Activated naive CD4-positive, alpha-beta T cell treated with anti-CD3 and anti-CD28 coated beads, Interleukin-2, amount 50 U/mL, for 24 hours (primary cell): Measurements from ENCODE around the gene MPV17.

Source experiments
- H3K27ac Mint-ChIP-seq: one replicate; pipeline ENCODE4 v1.8.0; 2021; ENCODE audit warnings: mild to moderate bottlenecking, mixed read lengths
- H3K27me3 Mint-ChIP-seq: one replicate; pipeline ENCODE4 v1.8.0; 2021; ENCODE audit warnings: mixed read lengths
- H3K36me3 Mint-ChIP-seq: one replicate; pipeline ENCODE4 v1.8.0; 2021; ENCODE audit warnings: mixed read lengths
- H3K4me1 Mint-ChIP-seq: one replicate; pipeline ENCODE4 v1.8.0; 2021; ENCODE audit warnings: mixed read lengths
- H3K4me3 Mint-ChIP-seq: one replicate; pipeline ENCODE4 v1.8.0; 2021; ENCODE audit warnings: mild to moderate bottlenecking, mixed read lengths
- H3K9me3 Mint-ChIP-seq: one replicate; pipeline ENCODE4 v1.8.0; 2021; ENCODE audit warnings: mixed read lengths

The MPV17 gene

GRCh38 chr2:27265536-27265870 is 57.4 kb downstream of the MPV17 start:
- Mint-ChIP-seq H3K4me1 (peaks cover 28% of the 10 kb centered on the region), H3K27ac (no peak overlapping the region), H3K4me3 (peak overlapping the region; percentile 59)

GRCh38 chr2:27264753-27265535 is 58.0 kb downstream of the MPV17 start:
- peaks cover 32% of the 10 kb centered on the region for H3K27me3 Mint-ChIP-seq
- H3K4me3 Mint-ChIP-seq: peak overlapping the region; percentile 71
- no peaks in the 10 kb centered on the region for H3K36me3 Mint-ChIP-seq
- peaks cover 28% of the 10 kb centered on the region for H3K4me1 Mint-ChIP-seq
- H3K9me3 Mint-ChIP-seq: no peaks in the 10 kb centered on the region
- H3K27ac Mint-ChIP-seq: no peak overlapping the region

More at GRCh38 chr2:27265536-27265870, 57.4 kb downstream of the MPV17 start:
- Mint-ChIP-seq H3K9me3 (no peaks in the 10 kb centered on the region), H3K36me3 (no peaks in the 10 kb centered on the region), H3K27me3 (peaks cover 27% of the 10 kb centered on the region)

- H3K9me3 Mint-ChIP-seq: no peaks in the 10 kb centered on the region
- H3K27me3 Mint-ChIP-seq: peaks cover 37% of the 10 kb centered on the region
- no peak overlapping the region for H3K27ac Mint-ChIP-seq
- H3K4me3 Mint-ChIP-seq: peak overlapping the region; percentile 87
- H3K36me3 Mint-ChIP-seq: no peaks in the 10 kb centered on the region
- peaks cover 28% of the 10 kb centered on the region for H3K4me1 Mint-ChIP-seq
Measured at GRCh38 chr2:27264253-27264752, 58.6 kb downstream of the MPV17 start.

GRCh38 chr2:27263287-27264252 is 59.3 kb downstream of the MPV17 start:
- Mint-ChIP-seq H3K27me3 (peaks cover 40% of the 10 kb centered on the region), H3K4me3 (peak overlapping the region; percentile 87), H3K4me1 (peaks cover 28% of the 10 kb centered on the region), H3K27ac (no peak overlapping the region), H3K9me3 (no peaks in the 10 kb centered on the region), H3K36me3 (no peaks in the 10 kb centered on the region)

- peak within 1 kb of the TSS; percentile 87 for H3K4me3 Mint-ChIP-seq
- peaks cover 42% of the 10 kb centered on the region for H3K27me3 Mint-ChIP-seq
Measured at GRCh38 chr2:27262379-27263286, 60.3 kb downstream of the MPV17 start, which contains the start of gene SLC30A3. TSS of gene SLC30A3 (minus strand) at chr2:27263047. CDS start at chr2:27262906, 141 bp downstream.

GRCh38 chr2:27261926-27262298 is 61.0 kb downstream of the MPV17 start:
- Mint-ChIP-seq H3K27me3 (peaks cover 47% of the 10 kb centered on the region), H3K27ac (no peak overlapping the region), H3K9me3 (no peaks in the 10 kb centered on the region), H3K4me1 (peaks cover 28% of the 10 kb centered on the region), H3K4me3 (peak overlapping the region; percentile 86), H3K36me3 (no peaks in the 10 kb centered on the region)

More at GRCh38 chr2:27262379-27263286, 60.3 kb downstream of the MPV17 start, which contains the start of gene SLC30A3:
- peaks cover 28% of the 10 kb centered on the region for H3K4me1 Mint-ChIP-seq
- no peaks in the 10 kb centered on the region for H3K9me3 Mint-ChIP-seq
- no peaks in the 10 kb centered on the region for H3K36me3 Mint-ChIP-seq
- no peak within 1 kb of the TSS for H3K27ac Mint-ChIP-seq

- Mint-ChIP-seq H3K36me3 (no peaks in the 10 kb centered on the region), H3K27me3 (peaks cover 50% of the 10 kb centered on the region), H3K27ac (peak overlapping the region; percentile 31), H3K4me1 (peaks cover 28% of the 10 kb centered on the region), H3K9me3 (no peaks in the 10 kb centered on the region), H3K4me3 (peak overlapping the region; percentile 86)
Measured at GRCh38 chr2:27261241-27261925, 61.5 kb downstream of the MPV17 start.
